HG03066 (cell line): ENCODE measurements around the gene CACNA1A.

Experiments
- ATAC-seq: cut with Tn5 transposase; IDR thresholded peaks from one replicate; pipeline ENCODE4 v1.9.1; 2021; ENCODE audit warnings: low read depth; ENCODE audit not compliant: unreplicated experiment

CACNA1A gene

GRCh38 chr19:13241231-13242104, 264.8 kb downstream of the CACNA1A start:
- ATAC-seq, result no peak

- no peak for ATAC-seq
Measured at GRCh38 chr19:13240312-13241022, 265.8 kb downstream of the CACNA1A start.

- ATAC-seq, result no peak
Measured at GRCh38 chr19:13238891-13239534, 267.3 kb downstream of the CACNA1A start.

GRCh38 chr19:13234518-13234917, 271.8 kb downstream of the CACNA1A start:
- no peak for ATAC-seq

- no peak for ATAC-seq
Measured at GRCh38 chr19:13231663-13232062, 274.6 kb downstream of the CACNA1A start.

GRCh38 chr19:13229246-13229645, 277.0 kb downstream of the CACNA1A start:
- no peak for ATAC-seq

- no peak for ATAC-seq
Measured at GRCh38 chr19:13228561-13228960, 277.7 kb downstream of the CACNA1A start.

- no peak for ATAC-seq
Measured at GRCh38 chr19:13226983-13227382, 279.3 kb downstream of the CACNA1A start.

GRCh38 chr19:13225973-13226865, 280.1 kb downstream of the CACNA1A start:
- no peak for ATAC-seq

GRCh38 chr19:13225085-13225484, 281.2 kb downstream of the CACNA1A start:
- no peak for ATAC-seq

GRCh38 chr19:13220847-13221246, 285.4 kb downstream of the CACNA1A start:
- no peak for ATAC-seq

GRCh38 chr19:13215572-13216380, 290.5 kb downstream of the CACNA1A start:
- ATAC-seq, result no peak

- no peak for ATAC-seq
Measured at GRCh38 chr19:13214036-13214730, 292.1 kb downstream of the CACNA1A start.

GRCh38 chr19:13212759-13213330, 293.4 kb downstream of the CACNA1A start:
- ATAC-seq, result no peak

GRCh38 chr19:13211426-13212308, 294.6 kb downstream of the CACNA1A start:
- no peak for ATAC-seq

GRCh38 chr19:13210941-13211340, 295.3 kb downstream of the CACNA1A start:
- no peak for ATAC-seq

GRCh38 chr19:13210339-13210775, 295.9 kb downstream of the CACNA1A start:
- no peak for ATAC-seq
